Stimulated activated CD8-positive, alpha-beta memory T cell treated with anti-CD3 and anti-CD28 coated beads, Interleukin-7, amount 100 ng/mL, for 48 hours (primary cell): ENCODE measurements around the gene RANGRF.
A peak's percentile ranks its signal among the peaks of the same experiment; 100 is the strongest.

Source experiments
- DNase-seq, 2 donors: peaks; one replicate each; pipeline ENCODE4 v3.0.0-alpha.2; 2020; ENCODE audit warnings: low read depth in 1 of 2; ENCODE audit errors: extremely low read depth in 1 of 2

Gene RANGRF

GRCh38 chr17:8273884-8274444, 14.5 kb upstream of the RANGRF start:
- DNase-seq = no peak

GRCh38 chr17:8274816-8275215, 13.7 kb upstream of the RANGRF start:
- DNase-seq = no peak

DNA sequence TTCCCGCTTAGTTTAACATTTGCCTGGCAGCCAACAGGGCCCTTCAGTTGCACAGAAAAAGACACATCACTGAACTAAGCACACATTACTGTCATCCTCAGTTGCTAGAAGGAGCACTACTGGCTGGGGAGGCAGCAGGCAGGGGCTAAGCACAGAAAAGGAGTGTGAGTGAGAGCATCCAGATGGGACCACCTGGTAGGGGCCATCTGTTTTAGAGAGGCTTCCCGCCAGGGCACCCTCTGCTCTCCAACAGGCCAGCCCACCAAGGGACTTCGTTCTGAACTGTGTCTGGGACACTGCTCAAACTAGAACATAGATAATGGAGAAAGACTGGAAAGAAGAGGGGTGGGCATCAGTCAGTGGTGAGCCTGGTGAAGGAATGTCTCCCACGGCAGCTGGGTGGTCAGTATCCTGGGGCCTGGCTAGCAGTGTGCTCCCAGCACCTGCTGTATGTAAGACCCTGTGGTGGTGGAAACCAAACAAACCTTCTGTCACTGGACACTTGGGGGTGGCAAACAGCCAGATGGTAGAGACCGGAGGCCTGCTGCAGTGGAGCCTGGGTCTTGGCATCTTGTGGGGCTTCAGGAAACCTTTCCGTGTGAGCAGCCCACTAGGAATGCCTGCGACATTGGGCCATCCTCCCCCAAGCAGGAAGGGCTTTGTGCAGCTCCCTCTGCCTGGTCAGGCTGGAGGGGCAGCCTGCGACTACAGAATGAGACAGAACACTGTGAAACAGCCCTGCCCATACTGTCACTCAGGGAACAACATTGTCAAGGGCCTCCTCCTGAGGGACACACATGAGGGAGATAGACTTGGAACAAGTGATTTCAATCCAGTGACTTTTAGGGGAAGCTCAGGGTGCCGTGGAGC, 12.8 kb upstream of the RANGRF start:
- no peak for DNase-seq

GRCh38 chr17:8277317-8277716, 11.2 kb upstream of the RANGRF start:
- DNase-seq = no peak

- DNase-seq = no peak
These were observed 6.1 kb upstream of the RANGRF start for GRCh38 chr17:8282345-8282744.

GRCh38 chr17:8283356-8283755, 5.1 kb upstream of the RANGRF start:
- no peak for DNase-seq

- DNase-seq = no peak
These were observed 4.3 kb upstream of the RANGRF start for GRCh38 chr17:8284126-8284525.

DNA sequence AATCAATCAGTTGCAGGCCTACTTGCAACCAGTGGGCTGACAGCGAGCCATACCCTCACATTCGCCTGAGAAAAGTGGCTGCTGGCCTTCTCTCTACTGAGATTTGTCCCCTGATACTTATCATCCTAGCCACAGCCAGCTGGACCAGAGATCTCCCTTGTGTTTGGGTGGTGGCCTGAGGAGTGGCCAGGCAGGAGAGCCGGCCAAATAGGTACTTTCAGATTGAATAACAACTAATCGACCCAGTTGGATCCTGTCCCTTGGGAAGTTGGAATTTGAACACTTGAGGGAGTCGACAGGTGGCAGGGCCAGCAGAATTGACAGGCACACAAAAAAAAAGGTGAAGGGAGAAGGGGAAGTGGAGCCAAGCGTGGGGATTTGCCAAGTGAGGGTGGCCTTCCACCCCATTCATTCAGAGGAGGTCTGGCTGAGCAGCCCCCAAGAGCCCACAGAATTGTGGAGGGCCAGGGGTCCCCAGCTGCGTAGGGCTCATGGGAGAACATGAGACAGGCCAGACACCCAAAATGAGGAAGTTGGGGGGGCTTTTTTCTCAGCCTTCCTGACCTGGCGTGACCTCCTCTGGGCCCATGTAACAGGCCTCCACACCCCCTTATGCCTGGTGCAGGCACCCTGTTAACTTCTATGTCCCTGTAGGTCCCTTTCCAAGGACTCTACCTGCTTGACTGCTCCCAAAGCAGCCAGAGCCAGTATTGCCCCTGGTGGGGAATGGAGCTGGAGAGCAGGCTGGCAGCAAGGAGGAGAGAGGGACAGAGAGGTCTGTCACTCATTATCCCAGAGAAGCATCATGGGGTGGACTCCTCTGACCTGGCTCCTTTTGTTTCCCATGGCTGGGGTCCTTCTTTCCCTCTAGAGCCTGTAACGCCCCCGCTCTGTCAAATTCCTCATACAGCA, 2.9 kb upstream of the RANGRF start:
- no peak for DNase-seq

DNA sequence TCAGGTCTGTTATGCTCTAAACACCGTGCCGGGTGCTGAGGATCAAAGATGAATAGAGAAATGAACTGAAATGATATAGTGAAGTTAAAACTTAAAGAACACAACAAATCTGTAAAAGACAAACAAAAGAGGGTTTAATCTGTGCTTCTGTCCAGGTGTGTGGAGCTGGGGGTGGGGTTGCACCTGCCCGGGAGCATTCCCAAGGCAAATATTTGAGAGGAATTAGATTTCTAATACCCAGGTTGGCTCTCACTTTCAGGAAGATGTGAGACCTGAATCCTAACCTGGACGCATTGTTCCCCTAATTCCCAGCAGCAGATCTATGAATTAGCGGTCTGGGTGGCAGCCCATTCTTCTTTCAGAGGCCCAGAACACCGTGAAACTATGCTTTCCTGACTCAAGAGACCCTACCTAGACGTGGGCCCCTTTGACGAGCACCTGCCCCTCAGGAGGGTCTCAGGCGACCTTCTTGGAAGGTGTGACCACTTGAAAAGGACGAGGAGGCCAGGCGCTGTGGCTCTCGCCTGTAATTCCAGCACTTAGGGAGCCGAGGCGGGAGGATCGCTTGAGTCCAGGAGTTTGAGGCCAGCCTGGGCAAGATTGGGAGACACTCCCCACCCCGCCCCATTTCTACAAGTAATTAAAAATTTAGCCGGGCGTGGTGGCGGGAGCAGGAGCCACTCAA, 677 bp upstream of the RANGRF start:
- no peak for DNase-seq

DNA sequence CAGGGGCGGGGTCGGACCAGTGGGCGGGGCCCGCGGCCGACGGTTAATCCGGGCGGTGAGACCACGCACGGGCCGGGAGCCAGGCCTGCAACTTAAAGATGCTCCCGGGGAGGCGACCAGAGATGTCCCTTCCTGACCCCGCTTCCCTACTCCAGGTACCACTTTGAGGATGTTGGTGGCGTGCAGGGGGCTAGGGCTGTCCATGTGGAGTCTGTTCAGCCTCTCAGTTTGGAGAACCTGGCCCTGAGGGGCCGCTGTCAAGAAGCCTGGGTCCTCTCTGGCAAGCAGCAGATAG, 580 bp downstream of the RANGRF start:
- DNase-seq = peak in 1 of 2 donors; percentile 62

GRCh38 chr17:8290043-8290442, 1.6 kb downstream of the RANGRF start:
- DNase-seq = no peak

DNA sequence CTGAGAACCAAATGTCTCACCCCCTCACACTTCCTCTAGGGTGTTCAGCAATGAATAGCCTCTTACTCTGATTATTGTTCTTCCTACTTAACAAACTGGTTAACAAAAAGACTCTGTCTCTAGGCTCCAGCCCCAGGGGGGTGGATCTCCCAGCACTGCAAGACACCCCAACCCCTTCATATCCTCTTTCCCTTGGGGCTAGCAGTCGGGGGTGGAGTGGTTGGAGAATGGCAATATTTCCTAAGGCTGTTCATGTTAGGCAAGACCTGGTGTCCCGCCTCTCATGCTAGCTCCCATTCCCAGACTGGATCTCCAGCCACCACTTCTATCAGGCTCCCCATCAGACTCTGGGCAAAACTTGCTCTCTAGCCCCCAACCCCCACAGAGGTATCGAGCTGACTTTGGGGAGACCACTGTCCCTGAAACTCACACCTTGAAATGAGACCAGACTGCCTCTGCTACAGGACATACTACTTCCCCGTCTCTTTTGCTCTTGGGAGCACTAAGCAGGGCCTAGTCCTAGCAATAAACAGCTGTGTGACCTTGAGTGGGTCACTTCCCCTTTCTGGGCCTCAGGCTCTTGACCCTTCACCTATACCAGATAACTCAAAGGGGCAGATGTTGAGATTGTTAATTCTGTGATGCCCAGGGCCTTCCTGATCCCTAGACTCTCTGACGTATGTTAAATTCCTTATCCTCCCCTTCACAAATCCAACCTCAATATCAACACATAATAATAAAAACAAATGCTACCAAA, 4.3 kb downstream of the RANGRF start:
- no peak for DNase-seq

GRCh38 chr17:8294361-8294760, 5.9 kb downstream of the RANGRF start:
- DNase-seq = no peak

DNA sequence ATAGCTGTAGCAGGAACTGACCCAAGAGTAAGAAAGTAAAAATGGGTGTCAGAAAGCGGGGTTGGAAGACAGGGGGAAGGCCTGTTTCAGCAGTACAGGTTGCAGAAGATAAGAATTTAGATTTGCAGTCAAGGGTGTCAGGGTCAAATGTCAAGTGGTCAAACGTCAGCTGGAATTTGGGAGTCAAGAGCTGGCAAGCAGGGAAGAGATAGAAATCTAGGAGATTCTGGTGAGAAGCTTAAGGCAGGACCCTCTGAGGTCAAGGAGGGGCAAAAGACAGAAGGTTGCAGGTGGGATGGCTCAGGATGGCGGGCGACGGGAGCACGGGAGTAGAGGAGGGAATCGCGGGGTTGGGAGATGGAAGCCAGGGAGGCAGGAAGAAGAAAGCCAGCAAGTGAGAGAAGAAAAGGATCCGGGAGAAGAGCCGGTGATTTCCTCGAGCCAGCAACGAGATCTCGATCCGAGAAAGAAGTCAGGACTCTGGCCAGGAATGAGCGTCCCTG, 6.4 kb downstream of the RANGRF start:
- DNase-seq = no peak

- DNase-seq = no peak
These were observed 11.8 kb downstream of the RANGRF start for GRCh38 chr17:8300226-8300625.

- peak; percentile 17 for DNase-seq
These were observed 12.3 kb downstream of the RANGRF start for GRCh38 chr17:8300627-8301242.

- no peak for DNase-seq
These were observed 22.2 kb downstream of the RANGRF start for GRCh38 chr17:8310601-8311123.

DNA sequence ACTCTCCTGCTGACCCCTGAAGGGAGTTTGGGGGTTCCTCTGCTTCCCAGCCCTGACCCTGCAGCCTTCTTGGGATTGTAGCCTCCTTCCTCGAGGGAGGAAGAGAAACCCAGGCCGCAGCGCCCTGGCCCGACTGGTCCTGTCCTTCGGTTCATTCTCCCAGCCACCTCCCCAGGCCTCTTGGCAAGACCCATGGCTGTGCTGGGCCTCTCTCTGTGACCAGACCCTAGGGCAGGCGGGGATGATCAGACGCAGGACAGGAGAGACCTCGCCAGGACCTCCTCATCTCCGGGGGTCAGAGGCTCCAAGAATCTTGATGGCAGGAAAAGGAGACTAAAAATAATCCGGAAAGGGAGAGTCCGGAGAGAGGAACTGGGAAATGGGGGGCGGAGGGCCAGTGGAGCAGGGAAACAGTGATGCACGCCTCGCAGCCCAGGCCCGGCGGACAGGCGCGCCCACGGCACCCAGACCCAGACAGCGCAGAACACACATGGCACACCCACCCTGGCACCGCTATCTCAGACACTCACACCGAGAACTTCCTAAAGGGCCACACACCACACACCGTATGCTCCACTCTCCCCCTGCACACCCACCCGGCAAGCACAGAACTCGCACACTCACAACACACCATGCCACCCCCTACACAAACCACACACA, 22.8 kb downstream of the RANGRF start:
- no peak for DNase-seq

- no peak for DNase-seq
These were observed 23.8 kb downstream of the RANGRF start for GRCh38 chr17:8312251-8312650.
